WTC11 (cell line): Measurements from ENCODE around the gene ZNF282. TPM values are rescaled to one million over a fixed set of nuclear protein-coding genes. Genes with fewer than 3 reads are reported as not detected.

Source experiments
- CBFB ChIP-seq: sonication (generic); formaldehyde crosslinking; IDR thresholded peaks from 2 replicates; pipeline ENCODE4 v1.8.1; 2022; ENCODE audit warnings: mild to moderate bottlenecking, low read depth, missing genetic modification reagents
- ELF4 ChIP-seq: sonication (generic); formaldehyde crosslinking; IDR thresholded peaks from 2 replicates; pipeline ENCODE4 v1.8.1; 2022; ENCODE audit warnings: low read depth, mild to moderate bottlenecking, moderate library complexity, missing genetic modification reagents
- ESRRA ChIP-seq: sonication (generic); formaldehyde crosslinking; IDR thresholded peaks from 2 replicates; pipeline ENCODE4 v1.8.1; 2022; ENCODE audit warnings: mild to moderate bottlenecking, missing genetic modification reagents, borderline replicate concordance
- KAT7 ChIP-seq: sonication (generic); formaldehyde crosslinking; IDR thresholded peaks from 2 replicates; pipeline ENCODE4 v1.8.1; 2023; ENCODE audit warnings: missing genetic modification reagents, mild to moderate bottlenecking, borderline replicate concordance
- NFATC4 ChIP-seq: fragments of 250-450 bp; sonication (Bioruptor Pico); IDR thresholded peaks from 2 replicates; pipeline ENCODE4 v1.9.0; 2021; ENCODE audit warnings: mild to moderate bottlenecking
- NFYB ChIP-seq: sonication (generic); formaldehyde crosslinking; conservative IDR thresholded peaks from 2 replicates; pipeline ENCODE4 v1.8.0; 2022; ENCODE audit warnings: low read depth, missing genetic modification reagents
- NR1H2 ChIP-seq: sonication (generic); formaldehyde crosslinking; IDR thresholded peaks from 2 replicates; pipeline ENCODE4 v1.9.0; 2021; ENCODE audit warnings: mild to moderate bottlenecking, moderate library complexity, missing genetic modification reagents
- NR3C1 ChIP-seq: sonication (generic); formaldehyde crosslinking; conservative IDR thresholded peaks from 2 replicates; pipeline ENCODE4 v1.8.1; 2023; ENCODE audit warnings: low read depth, mild to moderate bottlenecking, missing genetic modification reagents
- RELA ChIP-seq: sonication (generic); formaldehyde crosslinking; IDR thresholded peaks from 2 replicates; pipeline ENCODE4 v1.8.1; 2022; ENCODE audit warnings: missing genetic modification reagents, mild to moderate bottlenecking, borderline replicate concordance
- RORB ChIP-seq: fragments of 250-450 bp; sonication (Bioruptor Pico); IDR thresholded peaks from 2 replicates; pipeline ENCODE4 v1.9.0; 2021; ENCODE audit warnings: mild to moderate bottlenecking
- SMAD3 ChIP-seq: sonication (generic); formaldehyde crosslinking; IDR thresholded peaks from 2 replicates; pipeline ENCODE4 v1.8.0; 2022; ENCODE audit warnings: missing genetic modification reagents, mild to moderate bottlenecking, borderline replicate concordance
- SP1 ChIP-seq: sonication (generic); formaldehyde crosslinking; conservative IDR thresholded peaks from 2 replicates; pipeline ENCODE4 v1.8.1; 2022; ENCODE audit warnings: missing genetic modification reagents
- TEAD4 ChIP-seq: sonication (generic); formaldehyde crosslinking; IDR thresholded peaks from 2 replicates; pipeline ENCODE4 v1.8.0; 2022; ENCODE audit warnings: mild to moderate bottlenecking, missing genetic modification reagents
- ZBTB21 ChIP-seq: sonication (generic); formaldehyde crosslinking; IDR thresholded peaks from 2 replicates; pipeline ENCODE4 v1.8.1; 2023; ENCODE audit warnings: mild to moderate bottlenecking, missing genetic modification reagents, borderline replicate concordance
- ZNF121 ChIP-seq: sonication (generic); formaldehyde crosslinking; IDR thresholded peaks from 2 replicates; pipeline ENCODE4 v1.8.0; 2023; ENCODE audit warnings: missing genetic modification reagents
- ZNF219 ChIP-seq: sonication (generic); formaldehyde crosslinking; IDR thresholded peaks from 2 replicates; pipeline ENCODE4 v1.8.0; 2023; ENCODE audit warnings: missing genetic modification reagents, mild to moderate bottlenecking, borderline replicate concordance
- ZNF232 ChIP-seq: sonication (generic); formaldehyde crosslinking; IDR thresholded peaks from 2 replicates; pipeline ENCODE4 v1.8.0; 2022; ENCODE audit warnings: mild to moderate bottlenecking, missing genetic modification reagents
- ZNF396 ChIP-seq: fragments of 250-450 bp; sonication (Bioruptor Pico); IDR thresholded peaks from 2 replicates; pipeline ENCODE4 v1.8.0; 2021; ENCODE audit warnings: mild to moderate bottlenecking, moderate library complexity, borderline replicate concordance
- ZNF671 ChIP-seq: fragments of 250-450 bp; sonication (Bioruptor Pico); IDR thresholded peaks from 2 replicates; pipeline ENCODE4 v1.8.0; 2021; ENCODE audit warnings: mild to moderate bottlenecking
- total RNA-seq: library from RNA; stranded (reverse); gene quantifications from 3 replicates; pipeline ENCODE4 v1.2.3, GENCODE V29; 2021
- TF ChIP-seq, protein P1 (sequence below): sonication (generic); formaldehyde crosslinking; IDR thresholded peaks from 2 replicates; pipeline ENCODE4 v1.8.1; 2023; ENCODE audit warnings: mild to moderate bottlenecking, moderate library complexity, missing genetic modification reagents
- TF ChIP-seq, protein P2 (sequence below): sonication (generic); formaldehyde crosslinking; IDR thresholded peaks from 2 replicates; pipeline ENCODE4 v1.8.1; 2022; ENCODE audit warnings: mild to moderate bottlenecking, moderate library complexity, missing genetic modification reagents
- TF ChIP-seq, protein P3 (sequence below): fragments of 250-450 bp; sonication (Bioruptor Pico); IDR thresholded peaks from 2 replicates; pipeline ENCODE4 v1.9.0; 2021; ENCODE audit warnings: mild to moderate bottlenecking
- TF ChIP-seq, protein P4 (sequence below): sonication (generic); formaldehyde crosslinking; IDR thresholded peaks from 2 replicates; pipeline ENCODE4 v1.8.1; 2023; ENCODE audit warnings: mild to moderate bottlenecking, missing genetic modification reagents, moderate library complexity
- TF ChIP-seq, protein P5 (sequence below): sonication (generic); formaldehyde crosslinking; IDR thresholded peaks from 2 replicates; pipeline ENCODE4 v1.8.1; 2022; ENCODE audit warnings: low read depth, missing genetic modification reagents, borderline replicate concordance
- TF ChIP-seq, protein P6 (sequence below): sonication (generic); formaldehyde crosslinking; IDR thresholded peaks from 2 replicates; pipeline ENCODE4 v1.8.0; 2023; ENCODE audit warnings: missing genetic modification reagents
- TF ChIP-seq, protein P7 (sequence below): sonication (generic); formaldehyde crosslinking; IDR thresholded peaks from 2 replicates; pipeline ENCODE4 v1.8.1; 2022; ENCODE audit warnings: low read depth, mild to moderate bottlenecking, moderate library complexity, missing genetic modification reagents, borderline replicate concordance
- TF ChIP-seq, protein P8 (sequence below): sonication (generic); formaldehyde crosslinking; IDR thresholded peaks from 2 replicates; pipeline ENCODE4 v1.8.0; 2022; ENCODE audit warnings: mild to moderate bottlenecking, missing genetic modification reagents
- TF ChIP-seq, protein P9 (sequence below): sonication (generic); formaldehyde crosslinking; IDR thresholded peaks from 2 replicates; pipeline ENCODE4 v1.8.0; 2022; ENCODE audit warnings: mild to moderate bottlenecking, missing genetic modification reagents

The ZNF282 gene
- total RNA-seq, 1 experiment from 2014 or later = 38.5 TPM

DNA sequence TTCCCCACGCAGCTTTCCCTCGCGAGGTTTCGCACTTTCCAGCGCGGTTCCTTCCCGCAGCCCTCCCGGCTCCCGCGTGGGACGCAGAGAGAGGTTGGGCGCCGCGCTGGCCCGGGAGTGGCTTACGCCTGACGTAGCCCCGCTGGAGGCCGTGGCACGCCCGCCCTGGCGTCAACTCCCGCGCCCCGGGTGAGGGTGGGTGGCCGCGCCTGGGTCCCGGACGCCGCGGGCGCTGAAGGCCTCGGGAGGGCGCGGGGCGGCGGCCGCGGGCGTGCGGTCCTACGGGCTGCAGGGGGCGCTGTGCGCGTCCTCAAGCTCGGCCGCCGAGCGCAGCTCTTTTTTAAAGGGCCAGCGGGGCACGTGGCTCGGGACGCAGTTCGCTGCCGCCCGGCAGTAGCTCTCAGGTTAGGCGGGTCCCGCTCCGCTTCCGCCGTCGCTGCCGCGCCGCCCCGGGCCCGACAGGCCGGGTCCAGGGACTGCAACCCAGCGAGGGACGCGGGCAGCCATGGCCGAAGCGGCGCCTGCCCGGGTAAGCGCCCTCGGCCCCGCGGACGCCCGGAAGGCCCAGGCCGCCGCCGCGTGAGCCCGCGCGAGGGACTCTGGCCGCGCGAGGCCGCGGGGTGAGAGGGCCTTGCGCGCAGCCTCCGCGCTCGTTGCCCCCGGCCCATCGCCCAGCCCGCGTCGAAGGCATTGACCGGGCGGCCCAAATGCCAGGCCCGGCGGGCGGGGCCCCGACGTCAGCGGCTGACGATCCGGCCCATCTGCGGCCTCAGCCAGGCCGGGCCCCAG, 66.7 kb downstream of the ZNF282 start, which contains the start of gene ZNF783 (continued):
- TF ChIP-seq KAT7 (CRISPR knock-in tag) = no peak
- TF ChIP-seq, protein P1, sequence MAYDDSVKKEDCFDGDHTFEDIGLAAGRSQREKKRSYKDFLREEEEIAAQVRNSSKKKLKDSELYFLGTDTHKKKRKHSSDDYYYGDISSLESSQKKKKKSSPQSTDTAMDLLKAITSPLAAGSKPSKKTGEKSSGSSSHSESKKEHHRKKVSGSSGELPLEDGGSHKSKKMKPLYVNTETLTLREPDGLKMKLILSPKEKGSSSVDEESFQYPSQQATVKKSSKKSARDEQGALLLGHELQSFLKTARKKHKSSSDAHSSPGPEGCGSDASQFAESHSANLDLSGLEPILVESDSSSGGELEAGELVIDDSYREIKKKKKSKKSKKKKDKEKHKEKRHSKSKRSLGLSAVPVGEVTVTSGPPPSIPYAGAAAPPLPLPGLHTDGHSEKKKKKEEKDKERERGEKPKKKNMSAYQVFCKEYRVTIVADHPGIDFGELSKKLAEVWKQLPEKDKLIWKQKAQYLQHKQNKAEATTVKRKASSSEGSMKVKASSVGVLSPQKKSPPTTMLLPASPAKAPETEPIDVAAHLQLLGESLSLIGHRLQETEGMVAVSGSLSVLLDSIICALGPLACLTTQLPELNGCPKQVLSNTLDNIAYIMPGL = peak; percentile 97
- no peak for TF ChIP-seq RORB (CRISPR knock-in tag)
- no peak; the same call in 1 of the 2 replicates for TF ChIP-seq ZNF121
- TF ChIP-seq SP1 (CRISPR knock-in tag) = no peak; the same call in 1 of the 2 replicates
- TF ChIP-seq SMAD3 (CRISPR knock-in tag) = peak; percentile 83
- TF ChIP-seq ELF4 (CRISPR knock-in tag) = peak; percentile 82
- no peak for TF ChIP-seq TEAD4 (CRISPR knock-in tag)
- TF ChIP-seq, protein P2, sequence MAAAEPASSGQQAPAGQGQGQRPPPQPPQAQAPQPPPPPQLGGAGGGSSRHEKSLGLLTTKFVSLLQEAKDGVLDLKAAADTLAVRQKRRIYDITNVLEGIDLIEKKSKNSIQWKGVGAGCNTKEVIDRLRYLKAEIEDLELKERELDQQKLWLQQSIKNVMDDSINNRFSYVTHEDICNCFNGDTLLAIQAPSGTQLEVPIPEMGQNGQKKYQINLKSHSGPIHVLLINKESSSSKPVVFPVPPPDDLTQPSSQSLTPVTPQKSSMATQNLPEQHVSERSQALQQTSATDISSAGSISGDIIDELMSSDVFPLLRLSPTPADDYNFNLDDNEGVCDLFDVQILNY (CRISPR knock-in tag) = peak; percentile 88; the same call in 1 of the 2 replicates
- no peak for TF ChIP-seq ZNF396 (CRISPR knock-in tag)
- no peak for TF ChIP-seq NR1H2 (CRISPR knock-in tag)
- no peak for TF ChIP-seq NFATC4 (CRISPR knock-in tag)
- no peak; the same call in 1 of the 2 replicates for TF ChIP-seq CBFB
- TF ChIP-seq, protein P3, sequence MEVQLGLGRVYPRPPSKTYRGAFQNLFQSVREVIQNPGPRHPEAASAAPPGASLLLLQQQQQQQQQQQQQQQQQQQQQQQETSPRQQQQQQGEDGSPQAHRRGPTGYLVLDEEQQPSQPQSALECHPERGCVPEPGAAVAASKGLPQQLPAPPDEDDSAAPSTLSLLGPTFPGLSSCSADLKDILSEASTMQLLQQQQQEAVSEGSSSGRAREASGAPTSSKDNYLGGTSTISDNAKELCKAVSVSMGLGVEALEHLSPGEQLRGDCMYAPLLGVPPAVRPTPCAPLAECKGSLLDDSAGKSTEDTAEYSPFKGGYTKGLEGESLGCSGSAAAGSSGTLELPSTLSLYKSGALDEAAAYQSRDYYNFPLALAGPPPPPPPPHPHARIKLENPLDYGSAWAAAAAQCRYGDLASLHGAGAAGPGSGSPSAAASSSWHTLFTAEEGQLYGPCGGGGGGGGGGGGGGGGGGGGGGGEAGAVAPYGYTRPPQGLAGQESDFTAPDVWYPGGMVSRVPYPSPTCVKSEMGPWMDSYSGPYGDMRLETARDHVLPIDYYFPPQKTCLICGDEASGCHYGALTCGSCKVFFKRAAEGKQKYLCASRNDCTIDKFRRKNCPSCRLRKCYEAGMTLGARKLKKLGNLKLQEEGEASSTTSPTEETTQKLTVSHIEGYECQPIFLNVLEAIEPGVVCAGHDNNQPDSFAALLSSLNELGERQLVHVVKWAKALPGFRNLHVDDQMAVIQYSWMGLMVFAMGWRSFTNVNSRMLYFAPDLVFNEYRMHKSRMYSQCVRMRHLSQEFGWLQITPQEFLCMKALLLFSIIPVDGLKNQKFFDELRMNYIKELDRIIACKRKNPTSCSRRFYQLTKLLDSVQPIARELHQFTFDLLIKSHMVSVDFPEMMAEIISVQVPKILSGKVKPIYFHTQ (CRISPR knock-in tag) = no peak
- TF ChIP-seq ZBTB21 (CRISPR knock-in tag) = peak; percentile 28; the same call in 1 of the 2 replicates
- TF ChIP-seq, protein P4, sequence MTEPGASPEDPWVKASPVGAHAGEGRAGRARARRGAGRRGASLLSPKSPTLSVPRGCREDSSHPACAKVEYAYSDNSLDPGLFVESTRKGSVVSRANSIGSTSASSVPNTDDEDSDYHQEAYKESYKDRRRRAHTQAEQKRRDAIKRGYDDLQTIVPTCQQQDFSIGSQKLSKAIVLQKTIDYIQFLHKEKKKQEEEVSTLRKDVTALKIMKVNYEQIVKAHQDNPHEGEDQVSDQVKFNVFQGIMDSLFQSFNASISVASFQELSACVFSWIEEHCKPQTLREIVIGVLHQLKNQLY (CRISPR knock-in tag) = no peak
- no peak; the same call in 1 of the 2 replicates for TF ChIP-seq NR3C1
- TF ChIP-seq ZNF671 (CRISPR knock-in tag) = no peak
- TF ChIP-seq, protein P5, sequence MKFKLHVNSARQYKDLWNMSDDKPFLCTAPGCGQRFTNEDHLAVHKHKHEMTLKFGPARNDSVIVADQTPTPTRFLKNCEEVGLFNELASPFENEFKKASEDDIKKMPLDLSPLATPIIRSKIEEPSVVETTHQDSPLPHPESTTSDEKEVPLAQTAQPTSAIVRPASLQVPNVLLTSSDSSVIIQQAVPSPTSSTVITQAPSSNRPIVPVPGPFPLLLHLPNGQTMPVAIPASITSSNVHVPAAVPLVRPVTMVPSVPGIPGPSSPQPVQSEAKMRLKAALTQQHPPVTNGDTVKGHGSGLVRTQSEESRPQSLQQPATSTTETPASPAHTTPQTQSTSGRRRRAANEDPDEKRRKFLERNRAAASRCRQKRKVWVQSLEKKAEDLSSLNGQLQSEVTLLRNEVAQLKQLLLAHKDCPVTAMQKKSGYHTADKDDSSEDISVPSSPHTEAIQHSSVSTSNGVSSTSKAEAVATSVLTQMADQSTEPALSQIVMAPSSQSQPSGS (CRISPR knock-in tag) = no peak
- TF ChIP-seq, protein P6, sequence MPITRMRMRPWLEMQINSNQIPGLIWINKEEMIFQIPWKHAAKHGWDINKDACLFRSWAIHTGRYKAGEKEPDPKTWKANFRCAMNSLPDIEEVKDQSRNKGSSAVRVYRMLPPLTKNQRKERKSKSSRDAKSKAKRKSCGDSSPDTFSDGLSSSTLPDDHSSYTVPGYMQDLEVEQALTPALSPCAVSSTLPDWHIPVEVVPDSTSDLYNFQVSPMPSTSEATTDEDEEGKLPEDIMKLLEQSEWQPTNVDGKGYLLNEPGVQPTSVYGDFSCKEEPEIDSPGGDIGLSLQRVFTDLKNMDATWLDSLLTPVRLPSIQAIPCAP (CRISPR knock-in tag) = peak; percentile 57; the same call in 1 of the 2 replicates
- TF ChIP-seq ZNF219 (CRISPR knock-in tag) = no peak
- no peak; the same call in 1 of the 2 replicates for TF ChIP-seq NFYB
- TF ChIP-seq, protein P7, sequence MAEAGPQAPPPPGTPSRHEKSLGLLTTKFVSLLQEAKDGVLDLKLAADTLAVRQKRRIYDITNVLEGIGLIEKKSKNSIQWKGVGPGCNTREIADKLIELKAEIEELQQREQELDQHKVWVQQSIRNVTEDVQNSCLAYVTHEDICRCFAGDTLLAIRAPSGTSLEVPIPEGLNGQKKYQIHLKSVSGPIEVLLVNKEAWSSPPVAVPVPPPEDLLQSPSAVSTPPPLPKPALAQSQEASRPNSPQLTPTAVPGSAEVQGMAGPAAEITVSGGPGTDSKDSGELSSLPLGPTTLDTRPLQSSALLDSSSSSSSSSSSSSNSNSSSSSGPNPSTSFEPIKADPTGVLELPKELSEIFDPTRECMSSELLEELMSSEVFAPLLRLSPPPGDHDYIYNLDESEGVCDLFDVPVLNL (CRISPR knock-in tag) = peak; percentile 28; the same call in 1 of the 2 replicates
- TF ChIP-seq RELA (CRISPR knock-in tag) = peak; percentile 64; the same call in 1 of the 2 replicates
- TF ChIP-seq, protein P8, sequence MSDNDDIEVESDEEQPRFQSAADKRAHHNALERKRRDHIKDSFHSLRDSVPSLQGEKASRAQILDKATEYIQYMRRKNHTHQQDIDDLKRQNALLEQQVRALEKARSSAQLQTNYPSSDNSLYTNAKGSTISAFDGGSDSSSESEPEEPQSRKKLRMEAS (CRISPR knock-in tag) = peak; percentile 91; the same call in 1 of the 2 replicates
- TF ChIP-seq ZNF232 (CRISPR knock-in tag) = no peak
- TF ChIP-seq, protein P9, sequence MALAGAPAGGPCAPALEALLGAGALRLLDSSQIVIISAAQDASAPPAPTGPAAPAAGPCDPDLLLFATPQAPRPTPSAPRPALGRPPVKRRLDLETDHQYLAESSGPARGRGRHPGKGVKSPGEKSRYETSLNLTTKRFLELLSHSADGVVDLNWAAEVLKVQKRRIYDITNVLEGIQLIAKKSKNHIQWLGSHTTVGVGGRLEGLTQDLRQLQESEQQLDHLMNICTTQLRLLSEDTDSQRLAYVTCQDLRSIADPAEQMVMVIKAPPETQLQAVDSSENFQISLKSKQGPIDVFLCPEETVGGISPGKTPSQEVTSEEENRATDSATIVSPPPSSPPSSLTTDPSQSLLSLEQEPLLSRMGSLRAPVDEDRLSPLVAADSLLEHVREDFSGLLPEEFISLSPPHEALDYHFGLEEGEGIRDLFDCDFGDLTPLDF (CRISPR knock-in tag) = 0 out of 2 replicates have a peak, but pooled peaks have one; percentile 69
- peak; percentile 83; the same call in 1 of the 2 replicates for TF ChIP-seq ESRRA (CRISPR knock-in tag)
